ENCODE results near the gene MEGF6.

Gene MEGF6

GRCh38 chr1:3505161-3505560 is 106.1 kb downstream of the MEGF6 start:
- no peak overlapping the region for H3K4me3 ChIP-seq (replicated peaks in 1 of 2; ENCODE audit: low read depth in 2 of 2, low read length in 2 of 2)
- no peak for TF ChIP-seq CTCF (IDR thresholded peaks at IDR 0.05; ENCODE audit: low read depth, low read length)
- no peak for DNase-seq (ENCODE audit: low read depth in 2 of 2)

- H3K4me3 ChIP-seq (replicated peaks in 1 of 2; ENCODE audit: low read depth in 2 of 2, low read length in 2 of 2), result no peak overlapping the region
Measured at GRCh38 chr1:3504822-3505153, 106.5 kb downstream of the MEGF6 start.

GRCh38 chr1:3504151-3504821 is 107.0 kb downstream of the MEGF6 start:
- DNase-seq (ENCODE audit: low read depth in 2 of 2), result peak; percentile 89 to 96
- no peak overlapping the region for H3K4me3 ChIP-seq (replicated peaks in 1 of 2; ENCODE audit: low read depth in 2 of 2, low read length in 2 of 2)
- TF ChIP-seq CTCF (IDR thresholded peaks at IDR 0.05; ENCODE audit: low read depth, low read length), result no peak

More at GRCh38 chr1:3504822-3505153, 106.5 kb downstream of the MEGF6 start:
- DNase-seq (ENCODE audit: low read depth in 2 of 2), result peak in 1 of 2 donors; percentile 12
- no peak for TF ChIP-seq CTCF (IDR thresholded peaks at IDR 0.05; ENCODE audit: low read depth, low read length)

- TF ChIP-seq CTCF (IDR thresholded peaks at IDR 0.05; ENCODE audit: low read depth, low read length), result no peak
- DNase-seq (ENCODE audit: low read depth in 2 of 2), result no peak
- H3K4me3 ChIP-seq (replicated peaks in 1 of 2; ENCODE audit: low read depth in 2 of 2, low read length in 2 of 2), result no peak overlapping the region
Measured at GRCh38 chr1:3503525-3503886, 107.8 kb downstream of the MEGF6 start.

- TF ChIP-seq CTCF (IDR thresholded peaks at IDR 0.05; ENCODE audit: low read depth, low read length), result no peak
- no peak overlapping the region for H3K4me3 ChIP-seq (replicated peaks in 1 of 2; ENCODE audit: low read depth in 2 of 2, low read length in 2 of 2)
- no peak for DNase-seq (ENCODE audit: low read depth in 2 of 2)
Measured at GRCh38 chr1:3502641-3503524, 108.4 kb downstream of the MEGF6 start.

GRCh38 chr1:3501856-3502640 is 109.3 kb downstream of the MEGF6 start:
- DNase-seq (ENCODE audit: low read depth in 2 of 2), result peak; percentile 47 to 57
- no peak for TF ChIP-seq CTCF (IDR thresholded peaks at IDR 0.05; ENCODE audit: low read depth, low read length)
- no peak overlapping the region for H3K4me3 ChIP-seq (replicated peaks in 1 of 2; ENCODE audit: low read depth in 2 of 2, low read length in 2 of 2)
